ENCODE results near the gene HTT. TPM values are rescaled to one million over a fixed set of nuclear protein-coding genes. Genes with fewer than 3 reads are reported as not detected.

Gene HTT
- total and polyA plus RNA-seq, 2 of the 13 experiments (the other 11 are each of a cell fraction or from before 2014, with no cell fraction given): 17.5 to 19.5 TPM

- TF ChIP-seq NR2F6 (IDR thresholded peaks at IDR 0.05) (no peak), NR2F6 (CRISPR knock-in tag; IDR thresholded peaks at IDR 0.05) (peak; percentile 40; the same call in 1 of the 2 replicates), DZIP1 (CRISPR knock-in tag; IDR thresholded peaks at IDR 0.05) (no peak), HOXA9 (CRISPR knock-in tag; IDR thresholded peaks at IDR 0.05; ENCODE audit: borderline replicate concordance) (no peak), KLF13 (CRISPR knock-in tag; IDR thresholded peaks at IDR 0.05) (no peak), KDM2A (CRISPR knock-in tag; IDR thresholded peaks at IDR 0.05; ENCODE audit: borderline replicate concordance, low read depth) (peak; percentile 54; the same call in 1 of the 2 replicates), HNF4A (CRISPR knock-in tag; IDR thresholded peaks at IDR 0.05) (no peak), ZNF501 (CRISPR knock-in tag; IDR thresholded peaks at IDR 0.05) (no peak), ZFY (CRISPR knock-in tag; IDR thresholded peaks at IDR 0.05) (0 out of 2 replicates have a peak, but pooled peaks have one; percentile 9)
- TF ChIP-seq, protein P1, sequence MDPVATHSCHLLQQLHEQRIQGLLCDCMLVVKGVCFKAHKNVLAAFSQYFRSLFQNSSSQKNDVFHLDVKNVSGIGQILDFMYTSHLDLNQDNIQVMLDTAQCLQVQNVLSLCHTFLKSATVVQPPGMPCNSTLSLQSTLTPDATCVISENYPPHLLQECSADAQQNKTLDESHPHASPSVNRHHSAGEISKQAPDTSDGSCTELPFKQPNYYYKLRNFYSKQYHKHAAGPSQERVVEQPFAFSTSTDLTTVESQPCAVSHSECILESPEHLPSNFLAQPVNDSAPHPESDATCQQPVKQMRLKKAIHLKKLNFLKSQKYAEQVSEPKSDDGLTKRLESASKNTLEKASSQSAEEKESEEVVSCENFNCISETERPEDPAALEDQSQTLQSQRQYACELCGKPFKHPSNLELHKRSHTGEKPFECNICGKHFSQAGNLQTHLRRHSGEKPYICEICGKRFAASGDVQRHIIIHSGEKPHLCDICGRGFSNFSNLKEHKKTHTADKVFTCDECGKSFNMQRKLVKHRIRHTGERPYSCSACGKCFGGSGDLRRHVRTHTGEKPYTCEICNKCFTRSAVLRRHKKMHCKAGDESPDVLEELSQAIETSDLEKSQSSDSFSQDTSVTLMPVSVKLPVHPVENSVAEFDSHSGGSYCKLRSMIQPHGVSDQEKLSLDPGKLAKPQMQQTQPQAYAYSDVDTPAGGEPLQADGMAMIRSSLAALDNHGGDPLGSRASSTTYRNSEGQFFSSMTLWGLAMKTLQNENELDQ (CRISPR knock-in tag; IDR thresholded peaks at IDR 0.05; ENCODE audit: borderline replicate concordance): peak; percentile 34; the same call in 1 of the 2 replicates
- TF ChIP-seq, protein P2, sequence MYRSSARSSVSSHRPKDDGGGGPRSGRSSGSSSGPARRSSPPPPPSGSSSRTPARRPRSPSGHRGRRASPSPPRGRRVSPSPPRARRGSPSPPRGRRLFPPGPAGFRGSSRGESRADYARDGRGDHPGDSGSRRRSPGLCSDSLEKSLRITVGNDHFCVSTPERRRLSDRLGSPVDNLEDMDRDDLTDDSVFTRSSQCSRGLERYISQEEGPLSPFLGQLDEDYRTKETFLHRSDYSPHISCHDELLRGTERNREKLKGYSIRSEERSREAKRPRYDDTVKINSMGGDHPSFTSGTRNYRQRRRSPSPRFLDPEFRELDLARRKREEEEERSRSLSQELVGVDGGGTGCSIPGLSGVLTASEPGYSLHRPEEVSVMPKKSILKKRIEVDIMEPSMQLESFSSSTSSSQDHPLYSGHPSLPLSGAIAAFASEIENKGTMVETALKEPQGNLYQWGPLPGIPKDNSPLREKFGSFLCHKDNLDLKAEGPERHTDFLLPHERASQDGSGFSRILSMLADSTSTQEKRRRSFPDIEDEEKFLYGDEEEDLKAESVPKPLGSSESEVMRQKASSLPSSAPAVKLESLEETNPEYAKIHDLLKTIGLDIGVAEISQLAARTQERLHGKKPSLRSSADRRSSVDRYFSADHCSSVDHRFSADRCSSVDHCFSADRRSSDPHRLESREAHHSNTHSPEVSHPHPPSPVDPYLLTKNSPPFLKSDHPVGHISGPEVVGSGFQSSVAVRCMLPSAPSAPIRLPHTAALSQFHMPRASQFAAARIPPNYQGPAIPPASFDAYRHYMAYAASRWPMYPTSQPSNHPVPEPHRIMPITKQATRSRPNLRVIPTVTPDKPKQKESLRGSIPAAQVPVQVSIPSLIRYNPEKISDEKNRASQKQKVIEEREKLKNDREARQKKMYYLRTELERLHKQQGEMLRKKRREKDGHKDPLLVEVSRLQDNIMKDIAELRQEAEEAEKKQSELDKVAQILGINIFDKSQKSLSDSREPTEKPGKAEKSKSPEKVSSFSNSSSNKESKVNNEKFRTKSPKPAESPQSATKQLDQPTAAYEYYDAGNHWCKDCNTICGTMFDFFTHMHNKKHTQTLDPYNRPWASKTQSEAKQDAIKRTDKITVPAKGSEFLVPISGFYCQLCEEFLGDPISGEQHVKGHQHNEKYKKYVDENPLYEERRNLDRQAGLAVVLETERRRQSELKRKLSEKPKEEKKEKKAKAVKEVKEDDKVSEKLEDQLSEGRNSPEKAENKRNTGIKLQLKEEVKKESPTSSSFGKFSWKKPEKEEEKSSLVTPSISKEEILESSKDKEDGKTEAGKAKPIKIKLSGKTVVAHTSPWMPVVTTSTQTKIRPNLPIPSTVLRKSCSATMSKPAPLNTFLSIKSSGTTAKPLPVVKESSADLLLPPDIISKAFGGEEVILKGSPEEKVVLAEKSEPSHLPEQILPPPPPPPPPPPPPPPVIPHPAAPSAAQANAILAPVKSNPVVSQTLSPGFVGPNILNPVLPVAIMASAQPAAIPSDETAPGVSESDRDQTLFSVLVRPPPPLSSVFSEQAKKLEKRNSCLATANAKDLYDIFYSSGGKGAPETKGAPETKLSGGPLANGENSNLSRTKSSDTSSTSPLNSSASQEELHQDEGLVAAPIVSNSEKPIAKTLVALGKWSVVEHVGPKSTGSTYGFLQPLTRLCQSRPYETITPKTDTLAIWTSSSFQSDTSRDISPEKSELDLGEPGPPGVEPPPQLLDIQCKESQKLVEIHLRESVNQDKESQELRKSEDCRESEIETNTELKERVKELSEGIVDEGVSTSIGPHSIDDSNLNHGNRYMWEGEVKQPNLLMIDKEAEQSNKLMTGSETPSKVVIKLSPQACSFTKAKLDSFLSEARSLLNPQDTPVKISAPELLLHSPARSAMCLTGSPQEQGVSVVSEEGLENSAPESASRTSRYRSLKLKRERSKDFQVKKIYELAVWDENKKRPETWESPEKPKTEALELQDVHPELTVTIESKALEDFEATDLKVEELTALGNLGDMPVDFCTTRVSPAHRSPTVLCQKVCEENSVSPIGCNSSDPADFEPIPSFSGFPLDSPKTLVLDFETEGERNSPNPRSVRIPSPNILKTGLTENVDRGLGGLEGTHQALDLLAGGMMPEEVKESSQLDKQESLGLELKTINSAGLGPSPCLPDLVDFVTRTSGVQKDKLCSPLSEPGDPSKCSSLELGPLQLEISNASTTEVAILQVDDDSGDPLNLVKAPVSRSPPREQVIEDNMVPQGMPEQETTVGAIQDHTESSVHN (CRISPR knock-in tag; IDR thresholded peaks at IDR 0.05): no peak
These were observed 32.1 kb downstream of the HTT start (continued) for GRCh38 chr4:3106339-3107186.

Measured in HepG2 (cell line).